IMR-90 (cell line): Measurements from ENCODE around the gene XRCC4.

Experiments
- CEBPB ChIP-seq: IDR thresholded peaks from 2 replicates; pipeline ENCODE4 v1.6.1; 2012; ENCODE audit warnings: low read depth, low read length, improper control_type of control experiment
- FOS ChIP-seq: fragments of 150-350 bp; IDR thresholded peaks from 2 replicates; pipeline ENCODE4 v1.6.1; 2016; ENCODE audit warnings: low read depth, low read length
- MAZ ChIP-seq: IDR thresholded peaks from 2 replicates; pipeline ENCODE4 v1.6.1; 2012; ENCODE audit warnings: low read depth, mild to moderate bottlenecking, low read length, improper control_type of control experiment, moderate library complexity, borderline replicate concordance
- NFE2L2 ChIP-seq: fragments of 150-350 bp; IDR thresholded peaks from 2 replicates; pipeline ENCODE4 v1.6.1; 2016; ENCODE audit warnings: low read depth, mild to moderate bottlenecking, low read length
- POLR2A ChIP-seq: IDR thresholded peaks from 2 replicates; pipeline ENCODE4 v1.6.1; 2012; ENCODE audit warnings: mild to moderate bottlenecking, low read depth, low read length
- RCOR1 ChIP-seq: IDR thresholded peaks from 2 replicates; pipeline ENCODE4 v1.6.1; 2012; ENCODE audit warnings: mild to moderate bottlenecking, low read length, improper control_type of control experiment; ENCODE audit not compliant: insufficient replicate concordance
- RFX5 ChIP-seq: IDR thresholded peaks from 2 replicates; pipeline ENCODE4 v1.8.0; 2012; ENCODE audit warnings: low read depth, mild to moderate bottlenecking, low read length, moderate library complexity
- SMC3 ChIP-seq: fragments of 150-350 bp; IDR thresholded peaks from 2 replicates; pipeline ENCODE4 v1.6.1; 2016; ENCODE audit warnings: low read depth, mild to moderate bottlenecking, antibody characterized with exemption, low read length, moderate library complexity
- TF ChIP-seq, protein P1 (sequence below): conservative IDR thresholded peaks from 2 replicates; pipeline ENCODE4 v1.5.1; 2012; ENCODE audit warnings: mild to moderate bottlenecking, low read depth, low read length, improper control_type of control experiment
- TF ChIP-seq, protein P2 (sequence below): fragments of 150-350 bp; IDR thresholded peaks from 2 replicates; pipeline ENCODE4 v1.6.1; 2017; ENCODE audit warnings: mild to moderate bottlenecking, antibody characterized with exemption, low read length, low read depth

DNA sequence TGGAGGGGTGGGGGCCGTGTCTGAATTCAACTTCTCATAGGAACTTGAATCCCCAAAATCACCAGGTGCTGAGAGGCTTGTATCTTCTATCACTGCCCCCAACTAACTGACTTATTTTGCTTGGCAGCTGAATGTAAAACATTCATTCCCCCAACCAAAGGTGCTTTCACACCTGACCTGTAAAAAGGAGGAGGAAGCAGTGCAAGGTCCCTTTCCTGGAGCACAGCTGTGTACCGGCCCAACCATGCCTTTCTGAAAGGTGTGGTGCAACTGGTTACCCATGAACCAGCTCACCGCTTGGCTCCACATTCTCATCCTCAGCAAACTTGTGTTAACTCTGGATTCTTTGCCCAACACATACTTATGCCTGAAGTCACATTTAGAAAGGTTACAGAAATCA, 34.8 kb upstream of the XRCC4 start:
- TF ChIP-seq, protein P1, sequence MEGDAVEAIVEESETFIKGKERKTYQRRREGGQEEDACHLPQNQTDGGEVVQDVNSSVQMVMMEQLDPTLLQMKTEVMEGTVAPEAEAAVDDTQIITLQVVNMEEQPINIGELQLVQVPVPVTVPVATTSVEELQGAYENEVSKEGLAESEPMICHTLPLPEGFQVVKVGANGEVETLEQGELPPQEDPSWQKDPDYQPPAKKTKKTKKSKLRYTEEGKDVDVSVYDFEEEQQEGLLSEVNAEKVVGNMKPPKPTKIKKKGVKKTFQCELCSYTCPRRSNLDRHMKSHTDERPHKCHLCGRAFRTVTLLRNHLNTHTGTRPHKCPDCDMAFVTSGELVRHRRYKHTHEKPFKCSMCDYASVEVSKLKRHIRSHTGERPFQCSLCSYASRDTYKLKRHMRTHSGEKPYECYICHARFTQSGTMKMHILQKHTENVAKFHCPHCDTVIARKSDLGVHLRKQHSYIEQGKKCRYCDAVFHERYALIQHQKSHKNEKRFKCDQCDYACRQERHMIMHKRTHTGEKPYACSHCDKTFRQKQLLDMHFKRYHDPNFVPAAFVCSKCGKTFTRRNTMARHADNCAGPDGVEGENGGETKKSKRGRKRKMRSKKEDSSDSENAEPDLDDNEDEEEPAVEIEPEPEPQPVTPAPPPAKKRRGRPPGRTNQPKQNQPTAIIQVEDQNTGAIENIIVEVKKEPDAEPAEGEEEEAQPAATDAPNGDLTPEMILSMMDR = no peak
- TF ChIP-seq POLR2A (no peak), MAZ (no peak), FOS (no peak), CEBPB (no peak), NFE2L2 (no peak), SMC3 (no peak), RFX5 (no peak), RCOR1 (no peak)
- TF ChIP-seq, protein P2, sequence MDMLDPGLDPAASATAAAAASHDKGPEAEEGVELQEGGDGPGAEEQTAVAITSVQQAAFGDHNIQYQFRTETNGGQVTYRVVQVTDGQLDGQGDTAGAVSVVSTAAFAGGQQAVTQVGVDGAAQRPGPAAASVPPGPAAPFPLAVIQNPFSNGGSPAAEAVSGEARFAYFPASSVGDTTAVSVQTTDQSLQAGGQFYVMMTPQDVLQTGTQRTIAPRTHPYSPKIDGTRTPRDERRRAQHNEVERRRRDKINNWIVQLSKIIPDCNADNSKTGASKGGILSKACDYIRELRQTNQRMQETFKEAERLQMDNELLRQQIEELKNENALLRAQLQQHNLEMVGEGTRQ = no peak
